HCT116 (cell line): ENCODE measurements around the gene SMR3B. TPM values are rescaled to one million over a fixed set of nuclear protein-coding genes. Genes with fewer than 3 reads are reported as not detected.

Experiments used
- ATAC-seq: fragments of 200-7000 bp; cut with Tn5 transposase; 2 replicates; pipeline ENCODE4 v1.9.1; 2020; ENCODE audit warnings: mild to moderate bottlenecking, moderate library complexity
- BruUV-seq: library from RNA; stranded (reverse); fragments of 400-500 nt; replicated peaks from 2 replicates; lab custom pipeline; 2021; lab: Mats Ljungman, UMichigan
- CTCF ChIA-PET: fragments of 300-600 bp; sonication (Branson Sonifier 250); formaldehyde crosslinking; loops from one replicate; lab custom pipeline; 2021; ENCODE audit warnings: antibody characterized with exemption; lab: Charles Lee
- POLR2A ChIA-PET: fragments of 300-600, 350-600 bp; sonication (Branson Sonifier 250); formaldehyde crosslinking; loops from one replicate; lab custom pipeline; 2021; ENCODE audit warnings: antibody characterized with exemption; lab: Charles Lee
- RAD21 ChIA-PET, 2 experiments: fragments of 300-600 bp; sonication (Branson Sonifier 250); formaldehyde crosslinking; loops; one replicate each; lab custom pipeline; 2023; ENCODE audit warnings: low total read pairs in 2 of 2; ENCODE audit not compliant: uncharacterized antibody in 2 of 2, unreplicated experiment in 2 of 2, low non-redundant PET in 1 of 2; lab: Charles Lee
- DNase-seq: peaks from one replicate; pipeline ENCODE4 v3.0.0-alpha.2; 2010; ENCODE audit warnings: low read depth, low spot score
- H2AFZ ChIP-seq: fragments of 200-600 bp; shearing (Covaris generic), sonication (generic); 2 replicates; pipeline ENCODE4 v1.6.1; 2017; ENCODE audit warnings: low read depth, mixed run types, mixed read lengths, antibody characterized with exemption, low read length; ENCODE audit not compliant: poor library complexity, severe bottlenecking
- H3K27ac ChIP-seq: 2 replicates; pipeline ENCODE4 v1.5.1; 2012; ENCODE audit warnings: low read depth, low read length
- H3K27me3 ChIP-seq: fragments of 200-600 bp; sonication (generic); 2 replicates; pipeline ENCODE4 v1.6.1; 2016; ENCODE audit warnings: mixed run types, low read length, mixed read lengths; ENCODE audit not compliant: insufficient read depth
- H3K36me3 ChIP-seq, 2 experiments: fragments of 200-500 bp in 1 of 2; fragments of 200-600 bp in 1 of 2; sonication (Bioruptor generic) in 1 of 2; sonication (generic) in 1 of 2; 2 replicates each; pipeline versions ENCODE4 v1.5.1 to v1.6.1; 2014 to 2016; ENCODE audit warnings: low read length in 2 of 2, inconsistent platforms in 1 of 2, mixed read lengths in 1 of 2, mixed run types in 1 of 2; ENCODE audit not compliant: insufficient read depth in 2 of 2, control insufficient read depth in 1 of 2
- H3K4me1 ChIP-seq, 2 experiments: fragments of 200-600 bp in 1 of 2; sonication (generic) in 1 of 2; 2 replicates each; pipeline versions ENCODE4 v1.5.1 to v1.6.1; 2012 to 2017; ENCODE audit warnings: low read length in 2 of 2, inconsistent platforms in 1 of 2, mild to moderate bottlenecking in 1 of 2, mixed read lengths in 1 of 2, mixed run types in 1 of 2, moderate library complexity in 1 of 2; ENCODE audit not compliant: insufficient read depth in 2 of 2, control insufficient read depth in 1 of 2
- H3K4me2 ChIP-seq: fragments of 200-600 bp; sonication (generic); 2 replicates; pipeline ENCODE4 v1.6.1; 2017; ENCODE audit warnings: mixed run types, low read length, mixed read lengths
- H3K4me3 ChIP-seq, 2 experiments: fragments of 200-600 bp in 1 of 2; sonication (generic) in 1 of 2; replicated peaks in 1 of 2; 2 replicates each; pipeline ENCODE4 v1.5.1; 2011 to 2016; ENCODE audit warnings: low read length in 2 of 2, control low read depth in 1 of 2, low read depth in 1 of 2, mild to moderate bottlenecking in 1 of 2, mixed read lengths in 1 of 2, mixed run types in 1 of 2
- H3K79me2 ChIP-seq: fragments of 200-600 bp; sonication (generic); 2 replicates; pipeline ENCODE4 v1.6.1; 2017; ENCODE audit warnings: mild to moderate bottlenecking, mixed run types, low read length, moderate library complexity, mixed read lengths; ENCODE audit not compliant: insufficient read depth
- H3K9ac ChIP-seq: fragments of 200-600 bp; sonication (generic); 2 replicates; pipeline ENCODE4 v1.6.1; 2016; ENCODE audit warnings: low read length, mixed read lengths
- H3K9me2 ChIP-seq: fragments of 200-600 bp; sonication (generic), shearing (Covaris generic); 2 replicates; pipeline ENCODE4 v1.6.1; 2017; ENCODE audit warnings: mixed run types, mild to moderate bottlenecking, moderate library complexity; ENCODE audit not compliant: insufficient read depth
- H3K9me3 ChIP-seq, 2 experiments: fragments of 200-500 bp in 1 of 2; fragments of 200-600 bp in 1 of 2; sonication (Bioruptor generic) in 1 of 2; sonication (generic) in 1 of 2; 2 replicates each; pipeline ENCODE4 v1.6.1; 2014 to 2017; ENCODE audit warnings: low read length in 2 of 2, mixed read lengths in 2 of 2, inconsistent platforms in 1 of 2, low read depth in 1 of 2, mild to moderate bottlenecking in 1 of 2, mixed run types in 1 of 2, moderate library complexity in 1 of 2; ENCODE audit not compliant: control insufficient read depth in 1 of 2, insufficient read depth in 1 of 2
- H4K20me1 ChIP-seq: fragments of 200-600 bp; sonication (generic), shearing (Covaris generic); 2 replicates; pipeline ENCODE4 v1.6.1; 2017; ENCODE audit warnings: mixed run types, mild to moderate bottlenecking, moderate library complexity; ENCODE audit not compliant: insufficient read depth
- EZH2 ChIP-seq: fragments of 200-600 bp; sonication (generic); IDR thresholded peaks from 2 replicates; pipeline ENCODE4 v1.6.1; 2017; ENCODE audit warnings: antibody characterized with exemption, mixed run types
- EZH2phosphoT487 ChIP-seq: fragments of 200-600 bp; IDR thresholded peaks from 2 replicates; pipeline ENCODE4 v1.6.1; 2018; ENCODE audit warnings: antibody characterized with exemption, borderline replicate concordance
- FOSL1 ChIP-seq: IDR thresholded peaks from 2 replicates; pipeline ENCODE4 v1.6.1; 2012; ENCODE audit warnings: low read depth
- POLR2A ChIP-seq: IDR thresholded peaks from 2 replicates; pipeline ENCODE4 v1.7.0; 2011; ENCODE audit warnings: borderline replicate concordance; ENCODE audit not compliant: insufficient read depth, insufficient read length; ENCODE audit errors: extremely low read depth
- RAD21 ChIP-seq: IDR thresholded peaks from 2 replicates; pipeline ENCODE4 v1.6.1; 2012; ENCODE audit warnings: low read depth, mild to moderate bottlenecking
- SIN3A ChIP-seq: IDR thresholded peaks from 2 replicates; pipeline ENCODE4 v1.6.1; 2012; ENCODE audit warnings: low read depth
- ZNF274 ChIP-seq: fragments of 200-500 bp; sonication (Bioruptor generic); IDR thresholded peaks from 2 replicates; pipeline ENCODE4 v1.6.1; 2014; ENCODE audit warnings: mild to moderate bottlenecking, low read depth, low read length, inconsistent platforms
- intact Hi-C: fragments of 100-400 bp; cut with micrococcal nuclease; formaldehyde crosslinking; loops from 2 replicates; pipeline ENCODE4 v1.10.0; 2022
- total RNA-seq: library from RNA; stranded (reverse); gene quantifications from one replicate; pipeline ENCODE4 v1.2.1, GENCODE V29; 2021; ENCODE audit not compliant: unreplicated experiment
- TF ChIP-seq, protein P1 (sequence below), 3 experiments: fragments of 200-600 bp in 1 of 3; sonication (generic) in 1 of 3; IDR thresholded peaks in 2 of 3; conservative IDR thresholded peaks in 1 of 3; 2 replicates each; pipeline ENCODE4 v1.5.1; 2012 to 2017; ENCODE audit warnings: low read depth in 2 of 3, low read length in 2 of 3, antibody characterized with exemption in 1 of 3, borderline replicate concordance in 1 of 3, control low read depth in 1 of 3, mild to moderate bottlenecking in 1 of 3, mixed read lengths in 1 of 3, mixed run types in 1 of 3, moderate library complexity in 1 of 3; ENCODE audit not compliant: insufficient read depth in 1 of 3

The SMR3B gene
- total RNA-seq, 1 experiment from 2014 or later, result not detected

DNA sequence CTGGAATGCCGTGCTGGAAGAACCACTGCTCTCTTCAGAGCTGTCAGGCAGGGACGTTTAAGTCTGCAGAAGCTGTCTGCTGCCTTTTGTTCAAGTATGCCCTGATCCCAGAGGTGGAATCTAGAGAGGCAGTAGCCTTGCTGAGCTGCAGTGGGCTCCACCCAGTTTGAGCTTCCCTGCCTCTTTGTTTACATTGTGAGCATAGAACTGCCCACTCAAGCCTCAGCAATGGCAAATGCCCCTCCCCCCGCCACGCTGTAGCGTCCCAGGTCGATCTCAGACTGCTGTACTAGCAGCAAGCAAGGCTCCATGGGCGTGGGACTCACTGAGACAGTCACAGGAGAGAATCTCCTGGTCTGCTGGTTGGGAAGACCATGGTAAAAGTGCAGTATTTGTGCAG is 54.3 kb downstream of the SMR3B start:
- Histone ChIP-seq H3K27ac (no peak overlapping the region), H3K9me3 (no peaks in the 10 kb centered on the region), H2AFZ (no peak overlapping the region), H3K27me3 (no peaks in the 10 kb centered on the region), H3K4me2 (no peak overlapping the region), H3K9me2 (0 out of 2 replicates have a peak, but pooled peaks cover 2% of the 10 kb centered on the region), H3K9ac (no peak overlapping the region), H4K20me1 (no peaks in the 10 kb centered on the region; the same call in 1 of the 2 replicates), H3K4me3 (no peak overlapping the region), H3K36me3 (no peaks in the 10 kb centered on the region), H3K4me1 (no peaks in the 10 kb centered on the region), H3K79me2 (no peaks in the 10 kb centered on the region)
- POLR2A ChIA-PET, result no interaction called here
- no TSS peak for BruUV-seq
- RAD21 ChIA-PET, result no interaction called here
- TF ChIP-seq RAD21, result no peak
- TF ChIP-seq, protein P1, sequence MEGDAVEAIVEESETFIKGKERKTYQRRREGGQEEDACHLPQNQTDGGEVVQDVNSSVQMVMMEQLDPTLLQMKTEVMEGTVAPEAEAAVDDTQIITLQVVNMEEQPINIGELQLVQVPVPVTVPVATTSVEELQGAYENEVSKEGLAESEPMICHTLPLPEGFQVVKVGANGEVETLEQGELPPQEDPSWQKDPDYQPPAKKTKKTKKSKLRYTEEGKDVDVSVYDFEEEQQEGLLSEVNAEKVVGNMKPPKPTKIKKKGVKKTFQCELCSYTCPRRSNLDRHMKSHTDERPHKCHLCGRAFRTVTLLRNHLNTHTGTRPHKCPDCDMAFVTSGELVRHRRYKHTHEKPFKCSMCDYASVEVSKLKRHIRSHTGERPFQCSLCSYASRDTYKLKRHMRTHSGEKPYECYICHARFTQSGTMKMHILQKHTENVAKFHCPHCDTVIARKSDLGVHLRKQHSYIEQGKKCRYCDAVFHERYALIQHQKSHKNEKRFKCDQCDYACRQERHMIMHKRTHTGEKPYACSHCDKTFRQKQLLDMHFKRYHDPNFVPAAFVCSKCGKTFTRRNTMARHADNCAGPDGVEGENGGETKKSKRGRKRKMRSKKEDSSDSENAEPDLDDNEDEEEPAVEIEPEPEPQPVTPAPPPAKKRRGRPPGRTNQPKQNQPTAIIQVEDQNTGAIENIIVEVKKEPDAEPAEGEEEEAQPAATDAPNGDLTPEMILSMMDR (IDR thresholded peaks at IDR 0.05 in 2 of 3, conservative IDR thresholded peaks at IDR 0.05 in 1 of 3; ENCODE audit: borderline replicate concordance in 1 of 3, insufficient read depth in 1 of 3, low read depth in 2 of 3, low read length in 2 of 3), result no peak
- TF ChIP-seq EZH2, result no peak
- no peak for TF ChIP-seq ZNF274
- no peak for TF ChIP-seq SIN3A
- TF ChIP-seq FOSL1, result no peak
- TF ChIP-seq EZH2phosphoT487, result no peak
- no peak for TF ChIP-seq POLR2A
- CTCF ChIA-PET, result no interaction called here
- ATAC-seq, result no peak
- DNase-seq, result no peak
- intact Hi-C loops, result no loop called here

Other genes with a start within 250 kb of the SMR3B start
- gene PRR27, start 228.9 kb upstream of the SMR3B start, total RNA-seq, result not detected
- not detected for gene ODAM, start 187.4 kb upstream of the SMR3B start, total RNA-seq
- gene FDCSP, start 157.0 kb upstream of the SMR3B start, total RNA-seq, result not detected
- not detected for gene CSN3, start 140.5 kb upstream of the SMR3B start, total RNA-seq
- gene CABS1, start 48.1 kb upstream of the SMR3B start, total RNA-seq, result not detected
- not detected for gene SMR3A, start 22.4 kb upstream of the SMR3B start, total RNA-seq
- not detected for gene OPRPN, start 14.8 kb downstream of the SMR3B start, total RNA-seq
- not detected for gene MUC7, start 89.1 kb downstream of the SMR3B start, total RNA-seq
- gene AMTN, start 135.4 kb downstream of the SMR3B start, total RNA-seq, result not detected
- not detected for gene AMBN, start 209.1 kb downstream of the SMR3B start, total RNA-seq
- not detected for gene ENAM, start 245.6 kb downstream of the SMR3B start, total RNA-seq